ENCODE data around the gene SASH1.

Gene SASH1

GRCh38 chr6:148529010-148529409 is 186.4 kb downstream of the SASH1 start:
- DNase-seq, result no peak

- no peak for DNase-seq
Observed at GRCh38 chr6:148530394-148530953, 187.8 kb downstream of the SASH1 start.

- no peak for DNase-seq
Observed at GRCh38 chr6:148530976-148531375, 188.3 kb downstream of the SASH1 start.

- DNase-seq, result no peak
Observed at GRCh38 chr6:148532698-148533097, 190.1 kb downstream of the SASH1 start.

- no peak for DNase-seq
Observed at GRCh38 chr6:148533309-148534107, 190.9 kb downstream of the SASH1 start.

GRCh38 chr6:148534871-148535270 is 192.2 kb downstream of the SASH1 start:
- no peak for DNase-seq

- no peak for DNase-seq
Observed at GRCh38 chr6:148535381-148535780, 192.7 kb downstream of the SASH1 start.

GRCh38 chr6:148535976-148536375 is 193.3 kb downstream of the SASH1 start:
- no peak for DNase-seq

GRCh38 chr6:148538261-148539190 is 195.9 kb downstream of the SASH1 start:
- no peak for DNase-seq

GRCh38 chr6:148543540-148543939 is 200.9 kb downstream of the SASH1 start:
- no peak for DNase-seq

- DNase-seq, result no peak
Observed at GRCh38 chr6:148544421-148544820, 201.8 kb downstream of the SASH1 start.

- no peak for DNase-seq
Observed at GRCh38 chr6:148545901-148546300, 203.3 kb downstream of the SASH1 start.

GRCh38 chr6:148547110-148547509 is 204.5 kb downstream of the SASH1 start:
- no peak for DNase-seq

- no peak for DNase-seq
Observed at GRCh38 chr6:148548065-148548748, 205.6 kb downstream of the SASH1 start.

GRCh38 chr6:148548749-148549140 is 206.1 kb downstream of the SASH1 start:
- DNase-seq, result no peak

- no peak for DNase-seq
Observed at GRCh38 chr6:148550569-148550968, 207.9 kb downstream of the SASH1 start.

- DNase-seq, result no peak
Observed at GRCh38 chr6:148551226-148551625, 208.6 kb downstream of the SASH1 start.

GRCh38 chr6:148556410-148556809 is 213.8 kb downstream of the SASH1 start:
- DNase-seq, result no peak

GRCh38 chr6:148557796-148558321 is 215.2 kb downstream of the SASH1 start:
- no peak for DNase-seq

- DNase-seq, result peak; percentile 58
Observed at GRCh38 chr6:148559848-148560433, 217.3 kb downstream of the SASH1 start.

- DNase-seq, result no peak
Observed at GRCh38 chr6:148561629-148562028, 219.0 kb downstream of the SASH1 start.

GRCh38 chr6:148563066-148563465 is 220.4 kb downstream of the SASH1 start:
- DNase-seq, result no peak

Measured in activated effector memory CD4-positive, alpha-beta T cell treated with Interleukin-2 at 50 U/mL for 16 hours (primary cell).